Neural cell (in vitro differentiated cells): ENCODE data around the gene NAP1L1. TPM values are rescaled to one million over a fixed set of nuclear protein-coding genes. Genes with fewer than 3 reads are reported as not detected.

Source experiments
- H2AFZ ChIP-seq: fragments of 200-600, 300-800 bp; sonication (generic), shearing (Covaris generic); 2 replicates; pipeline ENCODE4 v1.6.0; 2014; ENCODE audit warnings: low read depth, mild to moderate bottlenecking, antibody characterized with exemption, low read length, moderate library complexity
- H3F3A ChIP-seq: fragments of 200-600 bp; shearing (Covaris generic); 2 replicates; pipeline ENCODE4 v1.6.1; 2016; ENCODE audit warnings: mild to moderate bottlenecking, moderate library complexity, mixed read lengths, antibody characterized with exemption, low read length; ENCODE audit not compliant: insufficient read depth, poor library complexity, severe bottlenecking
- H3K27ac ChIP-seq: fragments of 200-600, 300-800 bp; sonication (generic), shearing (Covaris generic); 2 replicates; pipeline ENCODE4 v1.5.1; 2014; ENCODE audit warnings: mild to moderate bottlenecking, low read length, moderate library complexity
- H3K27me3 ChIP-seq: fragments of 300-800, 200-600 bp; sonication (generic), shearing (Covaris generic); 2 replicates; pipeline ENCODE4 v1.6.0; 2014; ENCODE audit warnings: mild to moderate bottlenecking, low read depth, low read length, moderate library complexity; ENCODE audit not compliant: insufficient read depth
- H3K36me3 ChIP-seq: fragments of 300-800, 200-600 bp; sonication (generic), shearing (Covaris generic); 2 replicates; pipeline ENCODE4 v1.5.1; 2014; ENCODE audit warnings: mild to moderate bottlenecking, antibody characterized with exemption, low read length, moderate library complexity; ENCODE audit not compliant: insufficient read depth
- H3K4me2 ChIP-seq: fragments of 300-800, 200-600 bp; sonication (generic), shearing (Covaris generic); 2 replicates; pipeline ENCODE4 v1.6.0; 2014; ENCODE audit warnings: mild to moderate bottlenecking, low read length
- H3K4me3 ChIP-seq: fragments of 300-800, 200-600 bp; sonication (generic), shearing (Covaris generic); 2 replicates; pipeline ENCODE4 v1.5.1; 2014; ENCODE audit warnings: mild to moderate bottlenecking, low read length, moderate library complexity
- H3K79me2 ChIP-seq: fragments of 200-600 bp; shearing (Covaris generic); replicated peaks from 2 replicates; pipeline ENCODE4 v1.6.0; 2014; ENCODE audit warnings: mild to moderate bottlenecking, low read length, moderate library complexity; ENCODE audit not compliant: insufficient read depth
- H3K9ac ChIP-seq: fragments of 300-800, 200-600 bp; sonication (generic), shearing (Covaris generic); 2 replicates; pipeline ENCODE4 v1.6.1; 2016; ENCODE audit warnings: mild to moderate bottlenecking, low read length, mixed read lengths
- H3K9me2 ChIP-seq: fragments of 200-600 bp; shearing (Covaris generic); 2 replicates; pipeline ENCODE4 v1.6.1; 2016; ENCODE audit warnings: mild to moderate bottlenecking, low read length, mixed read lengths; ENCODE audit not compliant: insufficient read depth
- H3K9me3 ChIP-seq: fragments of 200-600, 300-800 bp; sonication (generic), shearing (Covaris generic); 2 replicates; pipeline ENCODE4 v1.6.1; 2016; ENCODE audit warnings: mild to moderate bottlenecking, mixed run types, low read length, moderate library complexity, mixed read lengths
- H4K20me1 ChIP-seq: fragments of 200-600 bp; shearing (Covaris generic); 2 replicates; pipeline ENCODE4 v1.6.1; 2016; ENCODE audit warnings: mild to moderate bottlenecking, mixed run types; ENCODE audit not compliant: insufficient read depth
- EP300 ChIP-seq: fragments of 450-650 bp; conservative IDR thresholded peaks from 2 replicates; pipeline ENCODE4 v1.6.1; 2014; ENCODE audit warnings: antibody characterized with exemption, mild to moderate bottlenecking, moderate library complexity; ENCODE audit not compliant: poor library complexity, severe bottlenecking
- EZH2 ChIP-seq: fragments of 200-600, 300-800 bp; shearing (Covaris generic), sonication (generic); IDR thresholded peaks from 2 replicates; pipeline ENCODE4 v1.6.1; 2014; ENCODE audit warnings: antibody characterized with exemption, low read length, borderline replicate concordance, mild to moderate bottlenecking; ENCODE audit not compliant: insufficient read depth, poor library complexity, severe bottlenecking
- MXI1 ChIP-seq: fragments of 450-650 bp; conservative IDR thresholded peaks from 2 replicates; pipeline ENCODE4 v1.6.1; 2014; ENCODE audit warnings: antibody characterized with exemption, mild to moderate bottlenecking; ENCODE audit not compliant: poor library complexity, severe bottlenecking
- POLR2AphosphoS5 ChIP-seq: IDR thresholded peaks from 2 replicates; pipeline ENCODE4 v1.6.1; 2012
- RAD21 ChIP-seq: fragments of 450-650 bp; conservative IDR thresholded peaks from 2 replicates; pipeline ENCODE4 v1.6.1; 2014; ENCODE audit warnings: antibody characterized with exemption, mild to moderate bottlenecking, moderate library complexity
- SMC3 ChIP-seq: fragments of 450-650 bp; conservative IDR thresholded peaks from 2 replicates; pipeline ENCODE4 v1.6.1; 2014; ENCODE audit warnings: antibody characterized with exemption, mild to moderate bottlenecking, moderate library complexity; ENCODE audit not compliant: poor library complexity
- TAF1 ChIP-seq: IDR thresholded peaks from 2 replicates; pipeline ENCODE4 v1.6.1; 2012; ENCODE audit warnings: low read depth
- polyA plus RNA-seq: library from polyadenylated mRNA; depleted of rRNA; stranded (reverse); fragments of >200 nt; gene quantifications from 2 replicates; pipeline ENCODE4 v1.2.3, GENCODE V29; 2014
- TF ChIP-seq, protein P1 (sequence below): fragments of 450-650 bp; IDR thresholded peaks from 2 replicates; pipeline ENCODE4 v1.5.1; 2014; ENCODE audit warnings: antibody characterized with exemption, mild to moderate bottlenecking, moderate library complexity; ENCODE audit not compliant: poor library complexity, severe bottlenecking
- TF ChIP-seq, protein P2 (sequence below): IDR thresholded peaks from 2 replicates; pipeline ENCODE4 v1.6.1; 2012; ENCODE audit warnings: borderline replicate concordance

Gene NAP1L1
- polyA plus RNA-seq, 1 donor from 2014 or later: 359 TPM

DNA sequence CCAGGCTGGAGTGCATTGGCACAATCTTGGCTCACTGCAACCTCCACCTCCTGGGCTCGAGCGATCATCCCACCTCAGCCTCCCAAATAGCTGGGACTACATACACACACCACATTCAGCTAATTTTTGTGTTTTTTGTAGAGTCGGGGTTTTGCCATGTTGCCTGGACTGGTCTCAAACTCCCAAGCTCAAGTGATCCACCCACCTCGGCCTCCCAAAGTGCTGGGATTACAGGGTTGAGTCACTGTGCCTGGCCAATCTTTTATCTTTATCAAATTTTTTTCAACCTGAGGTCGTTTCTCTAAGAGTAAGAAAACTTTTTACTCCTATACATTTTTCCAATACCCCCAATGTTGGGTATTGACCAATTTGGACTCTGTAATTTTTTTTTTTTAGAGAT is 40.0 kb upstream of the NAP1L1 start:
- Histone ChIP-seq H3K9ac (no peak overlapping the region), H3K79me2 (no peaks in the 10 kb centered on the region), H3K27me3 (no peaks in the 10 kb centered on the region), H3K9me2 (no peaks in the 10 kb centered on the region), H3K36me3 (no peaks in the 10 kb centered on the region), H4K20me1 (no peaks in the 10 kb centered on the region), H3K9me3 (no peaks in the 10 kb centered on the region), H3F3A (no peaks in the 10 kb centered on the region), H3K4me2 (no peak overlapping the region), H3K27ac (no peak overlapping the region), H2AFZ (no peak overlapping the region), H3K4me3 (no peak overlapping the region)
- TF ChIP-seq MXI1: no peak
- no peak for TF ChIP-seq EZH2
- no peak for TF ChIP-seq TAF1
- TF ChIP-seq, protein P1, sequence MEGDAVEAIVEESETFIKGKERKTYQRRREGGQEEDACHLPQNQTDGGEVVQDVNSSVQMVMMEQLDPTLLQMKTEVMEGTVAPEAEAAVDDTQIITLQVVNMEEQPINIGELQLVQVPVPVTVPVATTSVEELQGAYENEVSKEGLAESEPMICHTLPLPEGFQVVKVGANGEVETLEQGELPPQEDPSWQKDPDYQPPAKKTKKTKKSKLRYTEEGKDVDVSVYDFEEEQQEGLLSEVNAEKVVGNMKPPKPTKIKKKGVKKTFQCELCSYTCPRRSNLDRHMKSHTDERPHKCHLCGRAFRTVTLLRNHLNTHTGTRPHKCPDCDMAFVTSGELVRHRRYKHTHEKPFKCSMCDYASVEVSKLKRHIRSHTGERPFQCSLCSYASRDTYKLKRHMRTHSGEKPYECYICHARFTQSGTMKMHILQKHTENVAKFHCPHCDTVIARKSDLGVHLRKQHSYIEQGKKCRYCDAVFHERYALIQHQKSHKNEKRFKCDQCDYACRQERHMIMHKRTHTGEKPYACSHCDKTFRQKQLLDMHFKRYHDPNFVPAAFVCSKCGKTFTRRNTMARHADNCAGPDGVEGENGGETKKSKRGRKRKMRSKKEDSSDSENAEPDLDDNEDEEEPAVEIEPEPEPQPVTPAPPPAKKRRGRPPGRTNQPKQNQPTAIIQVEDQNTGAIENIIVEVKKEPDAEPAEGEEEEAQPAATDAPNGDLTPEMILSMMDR: no peak
- TF ChIP-seq RAD21: no peak
- TF ChIP-seq, protein P2, sequence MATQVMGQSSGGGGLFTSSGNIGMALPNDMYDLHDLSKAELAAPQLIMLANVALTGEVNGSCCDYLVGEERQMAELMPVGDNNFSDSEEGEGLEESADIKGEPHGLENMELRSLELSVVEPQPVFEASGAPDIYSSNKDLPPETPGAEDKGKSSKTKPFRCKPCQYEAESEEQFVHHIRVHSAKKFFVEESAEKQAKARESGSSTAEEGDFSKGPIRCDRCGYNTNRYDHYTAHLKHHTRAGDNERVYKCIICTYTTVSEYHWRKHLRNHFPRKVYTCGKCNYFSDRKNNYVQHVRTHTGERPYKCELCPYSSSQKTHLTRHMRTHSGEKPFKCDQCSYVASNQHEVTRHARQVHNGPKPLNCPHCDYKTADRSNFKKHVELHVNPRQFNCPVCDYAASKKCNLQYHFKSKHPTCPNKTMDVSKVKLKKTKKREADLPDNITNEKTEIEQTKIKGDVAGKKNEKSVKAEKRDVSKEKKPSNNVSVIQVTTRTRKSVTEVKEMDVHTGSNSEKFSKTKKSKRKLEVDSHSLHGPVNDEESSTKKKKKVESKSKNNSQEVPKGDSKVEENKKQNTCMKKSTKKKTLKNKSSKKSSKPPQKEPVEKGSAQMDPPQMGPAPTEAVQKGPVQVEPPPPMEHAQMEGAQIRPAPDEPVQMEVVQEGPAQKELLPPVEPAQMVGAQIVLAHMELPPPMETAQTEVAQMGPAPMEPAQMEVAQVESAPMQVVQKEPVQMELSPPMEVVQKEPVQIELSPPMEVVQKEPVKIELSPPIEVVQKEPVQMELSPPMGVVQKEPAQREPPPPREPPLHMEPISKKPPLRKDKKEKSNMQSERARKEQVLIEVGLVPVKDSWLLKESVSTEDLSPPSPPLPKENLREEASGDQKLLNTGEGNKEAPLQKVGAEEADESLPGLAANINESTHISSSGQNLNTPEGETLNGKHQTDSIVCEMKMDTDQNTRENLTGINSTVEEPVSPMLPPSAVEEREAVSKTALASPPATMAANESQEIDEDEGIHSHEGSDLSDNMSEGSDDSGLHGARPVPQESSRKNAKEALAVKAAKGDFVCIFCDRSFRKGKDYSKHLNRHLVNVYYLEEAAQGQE: no peak
- TF ChIP-seq EP300: no peak
- no peak for TF ChIP-seq POLR2AphosphoS5
- TF ChIP-seq SMC3: no peak

DNA sequence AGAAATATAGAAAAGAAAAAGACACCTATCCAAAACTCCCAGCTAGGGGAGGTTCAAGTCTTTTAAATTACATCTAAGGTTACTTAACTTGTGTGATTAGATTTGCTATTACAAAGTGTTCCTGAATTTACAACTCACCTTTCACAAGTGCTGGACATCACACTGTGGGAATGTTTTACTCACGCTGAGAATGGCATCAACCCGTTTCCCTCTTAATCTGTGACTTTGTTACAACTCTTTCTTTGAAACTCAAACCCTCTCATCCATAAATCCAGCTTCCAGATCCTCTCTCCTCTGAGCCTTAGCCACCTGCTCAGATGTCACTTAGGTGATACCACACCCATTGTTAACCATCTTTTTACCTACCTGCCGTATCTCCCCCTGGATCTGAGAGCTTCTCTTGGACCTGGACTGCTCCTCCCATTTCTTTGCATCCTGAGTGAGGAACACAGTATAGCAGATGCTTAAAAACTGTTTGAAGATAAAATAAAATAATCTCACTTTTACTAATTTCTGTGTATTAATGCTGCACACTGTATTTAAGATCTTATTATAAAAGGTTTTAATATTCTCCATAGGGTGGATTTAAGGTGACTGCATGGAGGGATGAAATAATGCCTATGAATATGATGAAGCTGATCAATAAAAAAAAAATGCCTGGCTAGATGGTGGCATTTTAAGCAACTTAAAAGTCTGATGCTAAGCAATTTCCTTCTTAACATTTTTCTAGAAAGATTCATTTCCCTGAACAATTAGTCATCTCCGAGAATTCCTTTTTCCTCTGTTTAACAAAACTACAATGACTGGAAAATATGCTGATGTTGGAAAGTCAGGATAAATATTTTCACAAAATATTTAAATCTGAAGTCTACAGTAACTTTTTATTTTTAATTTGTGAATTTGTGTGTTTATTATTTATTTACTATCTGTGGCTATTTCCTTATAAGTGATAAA is 39.1 kb upstream of the NAP1L1 start:
- Histone ChIP-seq H4K20me1 (no peaks in the 10 kb centered on the region), H3K79me2 (no peaks in the 10 kb centered on the region), H3K4me2 (no peak overlapping the region), H3K27ac (no peak overlapping the region), H3K9ac (no peak overlapping the region), H3K36me3 (no peaks in the 10 kb centered on the region), H2AFZ (no peak overlapping the region), H3K27me3 (no peaks in the 10 kb centered on the region), H3K9me3 (no peaks in the 10 kb centered on the region), H3K4me3 (no peak overlapping the region), H3K9me2 (no peaks in the 10 kb centered on the region), H3F3A (no peaks in the 10 kb centered on the region)
- TF ChIP-seq EZH2: no peak
- TF ChIP-seq MXI1: no peak
- TF ChIP-seq, protein P2: no peak
- TF ChIP-seq, protein P1: no peak
- TF ChIP-seq TAF1: no peak
- TF ChIP-seq EP300: no peak
- no peak for TF ChIP-seq RAD21
- no peak for TF ChIP-seq POLR2AphosphoS5
- no peak for TF ChIP-seq SMC3
